ENCODE results near the gene METTL24. TPM values are rescaled to one million over a fixed set of nuclear protein-coding genes. Genes with fewer than 3 reads are reported as not detected.
A peak's percentile ranks its signal among the peaks of the same experiment; 100 is the strongest.
"Not testable (repeated sequence)": the region's sequence is repeated elsewhere in the genome, so short reads cannot be mapped to it uniquely, and the experiment has no call there.

The METTL24 gene
- total and polyA plus RNA-seq, 2 experiments from 2014 or later = not detected

DNA sequence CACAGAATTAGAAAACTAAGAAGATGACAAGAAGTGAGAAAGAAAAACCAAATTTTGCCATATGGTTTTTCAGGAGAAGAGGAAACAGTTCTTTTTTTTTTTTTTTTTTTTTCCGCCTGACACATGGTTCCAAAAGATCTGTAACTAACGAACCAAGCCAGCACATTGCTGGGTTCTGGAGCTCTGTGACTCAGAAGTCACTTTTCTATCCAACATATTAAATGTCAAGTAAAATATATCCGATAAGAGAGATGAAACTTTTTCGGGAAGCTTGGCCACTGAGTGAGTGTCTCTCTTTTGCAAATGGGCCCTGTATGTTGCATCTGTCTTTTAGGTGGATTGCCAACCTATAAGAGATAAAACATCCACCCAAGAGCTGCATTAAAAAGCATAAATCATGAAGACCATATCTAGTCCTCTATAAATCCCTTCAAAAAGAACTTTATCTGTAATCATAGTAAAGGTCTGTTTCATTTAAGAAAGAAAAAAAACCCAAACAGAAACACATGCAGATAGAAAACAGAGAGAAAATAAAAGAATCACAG, 4.6 kb downstream of the METTL24 start:
- peaks cover 3% of the 10 kb centered on the region; the same call in 1 of the 2 replicates for H3K4me1 ChIP-seq (ENCODE audit: insufficient read depth)
- H3K36me3 ChIP-seq (ENCODE audit: low read depth) = no peaks in the 10 kb centered on the region
- in situ Hi-C loops (cut with MboI) = no loop called here
- peaks cover 3% of the 10 kb centered on the region for H3K27me3 ChIP-seq (replicated peaks; ENCODE audit: insufficient read depth)
- H3F3A ChIP-seq (ENCODE audit: insufficient read depth) = no peaks in the 10 kb centered on the region
- H3K4me2 ChIP-seq (ENCODE audit: unreplicated experiment) = no peak overlapping the region
- 28 to 44% methylated on average over 4 of the region's 4 CpGs for whole genome bisulfite sequencing, 2 experiments (ENCODE audit: low coverage in 1 of 2, low lambda C conversion rate in 2 of 2, missing lambda C conversion rate in 2 of 2)
- no peaks in the 10 kb centered on the region for H3K79me2 ChIP-seq (ENCODE audit: insufficient read depth)
- no peaks in the 10 kb centered on the region for H3K9me3 ChIP-seq (ENCODE audit: low read depth)
- no peaks in the 10 kb centered on the region for H4K20me1 ChIP-seq (ENCODE audit: insufficient read depth)
- H2AFZ ChIP-seq = 0 out of 2 replicates have a peak overlapping the region, but pooled peaks have one; percentile 24
- H3K9me2 ChIP-seq (ENCODE audit: insufficient read depth) = no peaks in the 10 kb centered on the region
- no peak overlapping the region for H3K4me3 ChIP-seq
- TF ChIP-seq EZH2 (IDR thresholded peaks at IDR 0.05; ENCODE audit: insufficient read depth, poor library complexity, severe bottlenecking) (no peak), EZH2phosphoT487 (IDR thresholded peaks at IDR 0.05; ENCODE audit: insufficient read depth, low read depth) (no peak)
- DNase-seq = no peak
- no peak overlapping the region for H3K9ac ChIP-seq
- H3K27ac ChIP-seq = no peak overlapping the region

- H3K36me3 ChIP-seq (ENCODE audit: low read depth) = no peaks in the 10 kb centered on the region
- H3K4me1 ChIP-seq (ENCODE audit: insufficient read depth) = peaks cover 3% of the 10 kb centered on the region; the same call in 1 of the 2 replicates
- no peak overlapping the region for H3K4me2 ChIP-seq (ENCODE audit: unreplicated experiment)
- no peak overlapping the region for H3K4me3 ChIP-seq
- no peak for DNase-seq
- no peaks in the 10 kb centered on the region; the same call in 1 of the 2 replicates for H3K27me3 ChIP-seq (replicated peaks; ENCODE audit: insufficient read depth)
- H4K20me1 ChIP-seq (ENCODE audit: insufficient read depth) = no peaks in the 10 kb centered on the region
- peak overlapping the region; percentile 24 for H2AFZ ChIP-seq
- TF ChIP-seq EZH2 (IDR thresholded peaks at IDR 0.05; ENCODE audit: insufficient read depth, poor library complexity, severe bottlenecking) = no peak
- TF ChIP-seq EZH2phosphoT487 (IDR thresholded peaks at IDR 0.05; ENCODE audit: insufficient read depth, low read depth) = no peak
- H3F3A ChIP-seq (ENCODE audit: insufficient read depth) = no peaks in the 10 kb centered on the region
- H3K9me3 ChIP-seq (ENCODE audit: low read depth) = no peaks in the 10 kb centered on the region
- in situ Hi-C loops (cut with MboI) = no loop called here
- H3K9me2 ChIP-seq (ENCODE audit: insufficient read depth) = no peaks in the 10 kb centered on the region
- no peak overlapping the region for H3K9ac ChIP-seq
- H3K79me2 ChIP-seq (ENCODE audit: insufficient read depth) = no peaks in the 10 kb centered on the region
- WGBS, 2 experiments (ENCODE audit: low coverage in 1 of 2, low lambda C conversion rate in 2 of 2, missing lambda C conversion rate in 2 of 2) = 17 to 25% methylated on average over 7 of the region's 7 CpGs
- H3K27ac ChIP-seq = no peak overlapping the region
Measured at GRCh38 chr6:110352563-110353262, 5.4 kb downstream of the METTL24 start.

- Histone ChIP-seq H3K27me3 (replicated peaks; ENCODE audit: insufficient read depth) (no peaks in the 10 kb centered on the region; the same call in 1 of the 2 replicates), H4K20me1 (ENCODE audit: insufficient read depth) (no peaks in the 10 kb centered on the region), H3F3A (ENCODE audit: insufficient read depth) (no peaks in the 10 kb centered on the region), H3K9me2 (ENCODE audit: insufficient read depth) (no peaks in the 10 kb centered on the region), H3K9me3 (ENCODE audit: low read depth) (no peaks in the 10 kb centered on the region), H2AFZ (no peak overlapping the region), H3K4me3 (no peak overlapping the region), H3K9ac (no peak overlapping the region), H3K79me2 (ENCODE audit: insufficient read depth) (no peaks in the 10 kb centered on the region), H3K4me1 (ENCODE audit: insufficient read depth) (peaks cover 3% of the 10 kb centered on the region; the same call in 1 of the 2 replicates), H3K27ac (no peak overlapping the region), H3K4me2 (ENCODE audit: unreplicated experiment) (no peak overlapping the region), H3K36me3 (ENCODE audit: low read depth) (no peaks in the 10 kb centered on the region)
- no peak for DNase-seq
- no peak for TF ChIP-seq EZH2 (IDR thresholded peaks at IDR 0.05; ENCODE audit: insufficient read depth, poor library complexity, severe bottlenecking)
- no peak for TF ChIP-seq EZH2phosphoT487 (IDR thresholded peaks at IDR 0.05; ENCODE audit: insufficient read depth, low read depth)
- in situ Hi-C loops (cut with MboI) = no loop called here
- 81% methylated on average over 4 of the region's 4 CpGs for WGBS, 2 experiments (ENCODE audit: low coverage in 1 of 2, low lambda C conversion rate in 2 of 2, missing lambda C conversion rate in 2 of 2)
Measured at GRCh38 chr6:110351986-110352385, 6.2 kb downstream of the METTL24 start.

DNA sequence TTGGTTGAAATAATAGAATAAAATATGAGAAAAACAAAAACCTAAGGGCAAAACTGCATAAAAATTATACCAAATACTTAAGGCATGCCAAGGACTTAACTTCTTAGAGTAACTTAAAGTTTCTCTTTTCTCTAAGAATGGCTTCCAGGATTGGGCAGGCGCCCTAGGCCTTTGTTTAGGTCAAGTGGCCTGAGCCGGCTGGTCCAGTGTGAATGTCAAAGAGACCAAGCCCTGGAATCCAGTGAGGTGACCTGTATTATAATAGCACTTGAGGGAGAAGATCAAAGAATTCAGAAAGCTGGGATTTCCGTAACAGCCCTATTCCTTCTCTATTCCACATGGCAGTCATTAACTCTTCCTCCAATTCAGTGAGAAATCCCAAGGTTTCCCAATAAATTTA, 6.6 kb downstream of the METTL24 start:
- no peaks in the 10 kb centered on the region for H3K9me2 ChIP-seq (ENCODE audit: insufficient read depth)
- H2AFZ ChIP-seq = no peak overlapping the region
- no peaks in the 10 kb centered on the region for H4K20me1 ChIP-seq (ENCODE audit: insufficient read depth)
- no peak for DNase-seq
- H3K9me3 ChIP-seq (ENCODE audit: low read depth) = no peaks in the 10 kb centered on the region
- no peaks in the 10 kb centered on the region for H3F3A ChIP-seq (ENCODE audit: insufficient read depth)
- H3K4me3 ChIP-seq = no peak overlapping the region
- TF ChIP-seq EZH2 (IDR thresholded peaks at IDR 0.05; ENCODE audit: insufficient read depth, poor library complexity, severe bottlenecking) (no peak), EZH2phosphoT487 (IDR thresholded peaks at IDR 0.05; ENCODE audit: insufficient read depth, low read depth) (no peak)
- H3K4me2 ChIP-seq (ENCODE audit: unreplicated experiment) = no peak overlapping the region
- 93 to 98% methylated on average over 3 of the region's 3 CpGs for WGBS, 2 experiments (ENCODE audit: low coverage in 1 of 2, low lambda C conversion rate in 2 of 2, missing lambda C conversion rate in 2 of 2)
- no peaks in the 10 kb centered on the region for H3K79me2 ChIP-seq (ENCODE audit: insufficient read depth)
- no peak overlapping the region for H3K27ac ChIP-seq
- no peak overlapping the region for H3K9ac ChIP-seq
- H3K36me3 ChIP-seq (ENCODE audit: low read depth) = no peaks in the 10 kb centered on the region
- in situ Hi-C loops (cut with MboI) = no loop called here
- peaks cover 3% of the 10 kb centered on the region; the same call in 1 of the 2 replicates for H3K4me1 ChIP-seq (ENCODE audit: insufficient read depth)
- H3K27me3 ChIP-seq (replicated peaks; ENCODE audit: insufficient read depth) = no peaks in the 10 kb centered on the region

DNA sequence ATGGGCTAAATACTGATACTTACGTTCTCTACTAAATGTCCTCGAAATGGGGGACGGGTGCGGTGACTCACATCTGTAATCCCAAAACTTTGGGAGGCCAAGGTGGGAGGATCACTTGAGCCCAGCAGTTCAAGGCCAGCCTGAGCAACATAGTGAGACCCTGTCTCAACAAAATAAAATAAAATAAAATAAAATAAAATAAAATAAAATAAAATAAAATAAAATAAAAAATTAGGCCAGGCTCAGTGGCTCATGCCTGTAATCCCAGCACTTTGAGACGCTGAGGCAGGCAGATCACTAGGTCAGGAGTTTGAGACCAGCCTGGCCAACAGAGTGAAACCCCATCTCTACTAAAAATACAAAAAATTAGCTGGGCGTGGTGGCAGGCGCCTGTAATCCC, 7.6 kb downstream of the METTL24 start:
- H3K4me3 ChIP-seq; DNase-seq; H3K4me2 ChIP-seq (ENCODE audit: unreplicated experiment); H4K20me1 ChIP-seq (ENCODE audit: insufficient read depth); H3K4me1 ChIP-seq (ENCODE audit: insufficient read depth); H3K27ac ChIP-seq; H2AFZ ChIP-seq; H3K36me3 ChIP-seq (ENCODE audit: low read depth); H3K79me2 ChIP-seq (ENCODE audit: insufficient read depth); H3F3A ChIP-seq (ENCODE audit: insufficient read depth); H3K27me3 ChIP-seq (replicated peaks; ENCODE audit: insufficient read depth); in situ Hi-C loops (cut with MboI); H3K9me2 ChIP-seq (ENCODE audit: insufficient read depth); H3K9me3 ChIP-seq (ENCODE audit: low read depth); H3K9ac ChIP-seq: not testable (repeated sequence)
- 88 to 94% methylated on average over 7 of the region's 7 CpGs for WGBS, 2 experiments (ENCODE audit: low coverage in 1 of 2, low lambda C conversion rate in 2 of 2, missing lambda C conversion rate in 2 of 2)
